NCI-H345 (cell line): ENCODE results near the gene FHOD3.

Experiments used
- DNase-seq: peaks from one replicate; lab custom pipeline; 2025; lab: John Stamatoyannopoulos, UW

Gene FHOD3

GRCh38 chr18:36296650-36297416 lies 680 bp upstream of the FHOD3 start:
- peak; percentile 79 for DNase-seq

- DNase-seq = peak; percentile 51
Measured at GRCh38 chr18:36298126-36298741, 721 bp downstream of the FHOD3 start.

GRCh38 chr18:36299015-36299414 lies 1.5 kb downstream of the FHOD3 start:
- DNase-seq = no peak

GRCh38 chr18:36300211-36300610 lies 2.7 kb downstream of the FHOD3 start:
- no peak for DNase-seq

- no peak for DNase-seq
Measured at GRCh38 chr18:36301884-36302283, 4.4 kb downstream of the FHOD3 start.

- no peak for DNase-seq
Measured at GRCh38 chr18:36302676-36303075, 5.2 kb downstream of the FHOD3 start.

- no peak for DNase-seq
Measured at GRCh38 chr18:36303211-36303844, 5.8 kb downstream of the FHOD3 start.

GRCh38 chr18:36304723-36305122 lies 7.2 kb downstream of the FHOD3 start:
- no peak for DNase-seq

GRCh38 chr18:36305375-36305774 lies 7.9 kb downstream of the FHOD3 start:
- DNase-seq = no peak

GRCh38 chr18:36307513-36307912 lies 10.0 kb downstream of the FHOD3 start:
- DNase-seq = no peak

- DNase-seq = no peak
Measured at GRCh38 chr18:36308711-36309435, 11.4 kb downstream of the FHOD3 start.

GRCh38 chr18:36309436-36310391 lies 12.2 kb downstream of the FHOD3 start:
- DNase-seq = no peak

- DNase-seq = no peak
Measured at GRCh38 chr18:36311026-36311570, 13.6 kb downstream of the FHOD3 start.

GRCh38 chr18:36312806-36313395 lies 15.4 kb downstream of the FHOD3 start:
- DNase-seq = no peak

- no peak for DNase-seq
Measured at GRCh38 chr18:36314098-36314497, 16.6 kb downstream of the FHOD3 start.

- DNase-seq = no peak
Measured at GRCh38 chr18:36314754-36315153, 17.2 kb downstream of the FHOD3 start.

GRCh38 chr18:36315736-36316135 lies 18.2 kb downstream of the FHOD3 start:
- DNase-seq = no peak

GRCh38 chr18:36316246-36316645 lies 18.7 kb downstream of the FHOD3 start:
- DNase-seq = no peak

GRCh38 chr18:36321658-36322407 lies 24.3 kb downstream of the FHOD3 start:
- DNase-seq = no peak

GRCh38 chr18:36322408-36322728 lies 24.9 kb downstream of the FHOD3 start:
- no peak for DNase-seq
